HG02642 (cell line): Measurements from ENCODE around the gene IREB2.
"Not testable (repeated sequence)": the region's sequence is repeated elsewhere in the genome, so short reads cannot be mapped to it uniquely, and the experiment has no call there.

Experiments
- ATAC-seq: cut with Tn5 transposase; IDR thresholded peaks from one replicate; pipeline ENCODE4 v1.9.1; 2021; ENCODE audit warnings: mild to moderate bottlenecking; ENCODE audit not compliant: unreplicated experiment, poor library complexity

The IREB2 gene

GRCh38 chr15:78461171-78461888 lies 23.3 kb downstream of the IREB2 start:
- ATAC-seq = no peak

GRCh38 chr15:78469031-78469430 lies 31.0 kb downstream of the IREB2 start:
- ATAC-seq = no peak

GRCh38 chr15:78477295-78477694 lies 39.3 kb downstream of the IREB2 start:
- no peak for ATAC-seq

GRCh38 chr15:78479650-78480049 lies 41.6 kb downstream of the IREB2 start:
- ATAC-seq = no peak

- no peak for ATAC-seq
These were observed 43.9 kb downstream of the IREB2 start for GRCh38 chr15:78481917-78482316.

- ATAC-seq = no peak
These were observed 54.9 kb downstream of the IREB2 start for GRCh38 chr15:78492872-78493271.

GRCh38 chr15:78501857-78502256 lies 63.8 kb downstream of the IREB2 start:
- no peak for ATAC-seq

- no peak for ATAC-seq
These were observed 64.6 kb downstream of the IREB2 start for GRCh38 chr15:78502641-78503040.

- peak; percentile 86 for ATAC-seq
These were observed 69.2 kb downstream of the IREB2 start, which contains the start of gene HYKK for GRCh38 chr15:78506971-78507830. HYKK (plus strand) TSS chr15:78507577; CDS start chr15:78513089, 5,512 bp downstream.

- ATAC-seq = peak; percentile 25
These were observed 69.8 kb downstream of the IREB2 start for GRCh38 chr15:78507831-78508160.

- no peak for ATAC-seq
These were observed 70.3 kb downstream of the IREB2 start for GRCh38 chr15:78508272-78508671.

- ATAC-seq = no peak
These were observed 71.8 kb downstream of the IREB2 start for GRCh38 chr15:78509726-78510312.

GRCh38 chr15:78520035-78520434 lies 82.0 kb downstream of the IREB2 start:
- ATAC-seq = not testable (repeated sequence)

GRCh38 chr15:78524230-78524629 lies 86.2 kb downstream of the IREB2 start:
- no peak for ATAC-seq

GRCh38 chr15:78527325-78527724 lies 89.3 kb downstream of the IREB2 start:
- ATAC-seq = no peak

GRCh38 chr15:78533331-78533730 lies 95.3 kb downstream of the IREB2 start:
- no peak for ATAC-seq

GRCh38 chr15:78536134-78536533 lies 98.1 kb downstream of the IREB2 start:
- no peak for ATAC-seq

- ATAC-seq = no peak
These were observed 99.4 kb downstream of the IREB2 start for GRCh38 chr15:78537266-78537905.

GRCh38 chr15:78538358-78538757 lies 100.3 kb downstream of the IREB2 start:
- ATAC-seq = no peak

- not testable (repeated sequence) for ATAC-seq
These were observed 101.6 kb downstream of the IREB2 start for GRCh38 chr15:78539464-78540140.
